AG09309 (cell line): ENCODE measurements around the gene RAX2.

Source experiments
- DNase-seq: peaks from one replicate; pipeline ENCODE4 v3.0.0-alpha.2; 2010; ENCODE audit warnings: low read depth
- H3K4me3 ChIP-seq: 2 replicates; pipeline ENCODE4 v1.5.1; 2011; ENCODE audit warnings: mild to moderate bottlenecking, low read depth, low read length, moderate library complexity; ENCODE audit not compliant: control insufficient read depth
- TF ChIP-seq, protein P1 (sequence below): IDR thresholded peaks from 2 replicates; pipeline ENCODE4 v1.5.1; 2011; ENCODE audit warnings: mild to moderate bottlenecking, low read depth, low read length, inconsistent platforms; ENCODE audit not compliant: insufficient read depth, control insufficient read depth; ENCODE audit errors: missing control alignments

Gene RAX2

DNA sequence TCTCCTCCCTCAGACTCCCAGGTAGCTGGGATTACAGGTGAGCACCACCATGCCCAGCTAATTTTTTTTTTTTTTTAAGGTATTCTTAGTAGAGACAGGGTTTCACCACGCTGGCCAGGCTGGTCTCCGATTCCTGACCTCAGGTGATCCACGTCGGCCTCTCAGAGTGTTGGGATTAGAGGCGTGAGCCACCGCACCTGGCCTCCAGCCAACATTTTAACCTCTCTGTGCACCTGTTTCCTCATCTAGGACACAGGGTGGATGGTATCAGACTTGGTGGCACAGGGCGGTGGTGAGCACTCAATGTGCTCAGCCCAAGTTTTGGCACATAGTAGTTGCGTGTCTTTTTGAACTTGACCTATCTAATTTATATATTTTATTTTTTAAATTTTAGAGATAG is 23.1 kb downstream of the RAX2 start:
- no peak overlapping the region for H3K4me3 ChIP-seq
- no peak for DNase-seq
- TF ChIP-seq, protein P1, sequence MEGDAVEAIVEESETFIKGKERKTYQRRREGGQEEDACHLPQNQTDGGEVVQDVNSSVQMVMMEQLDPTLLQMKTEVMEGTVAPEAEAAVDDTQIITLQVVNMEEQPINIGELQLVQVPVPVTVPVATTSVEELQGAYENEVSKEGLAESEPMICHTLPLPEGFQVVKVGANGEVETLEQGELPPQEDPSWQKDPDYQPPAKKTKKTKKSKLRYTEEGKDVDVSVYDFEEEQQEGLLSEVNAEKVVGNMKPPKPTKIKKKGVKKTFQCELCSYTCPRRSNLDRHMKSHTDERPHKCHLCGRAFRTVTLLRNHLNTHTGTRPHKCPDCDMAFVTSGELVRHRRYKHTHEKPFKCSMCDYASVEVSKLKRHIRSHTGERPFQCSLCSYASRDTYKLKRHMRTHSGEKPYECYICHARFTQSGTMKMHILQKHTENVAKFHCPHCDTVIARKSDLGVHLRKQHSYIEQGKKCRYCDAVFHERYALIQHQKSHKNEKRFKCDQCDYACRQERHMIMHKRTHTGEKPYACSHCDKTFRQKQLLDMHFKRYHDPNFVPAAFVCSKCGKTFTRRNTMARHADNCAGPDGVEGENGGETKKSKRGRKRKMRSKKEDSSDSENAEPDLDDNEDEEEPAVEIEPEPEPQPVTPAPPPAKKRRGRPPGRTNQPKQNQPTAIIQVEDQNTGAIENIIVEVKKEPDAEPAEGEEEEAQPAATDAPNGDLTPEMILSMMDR: no peak

DNA sequence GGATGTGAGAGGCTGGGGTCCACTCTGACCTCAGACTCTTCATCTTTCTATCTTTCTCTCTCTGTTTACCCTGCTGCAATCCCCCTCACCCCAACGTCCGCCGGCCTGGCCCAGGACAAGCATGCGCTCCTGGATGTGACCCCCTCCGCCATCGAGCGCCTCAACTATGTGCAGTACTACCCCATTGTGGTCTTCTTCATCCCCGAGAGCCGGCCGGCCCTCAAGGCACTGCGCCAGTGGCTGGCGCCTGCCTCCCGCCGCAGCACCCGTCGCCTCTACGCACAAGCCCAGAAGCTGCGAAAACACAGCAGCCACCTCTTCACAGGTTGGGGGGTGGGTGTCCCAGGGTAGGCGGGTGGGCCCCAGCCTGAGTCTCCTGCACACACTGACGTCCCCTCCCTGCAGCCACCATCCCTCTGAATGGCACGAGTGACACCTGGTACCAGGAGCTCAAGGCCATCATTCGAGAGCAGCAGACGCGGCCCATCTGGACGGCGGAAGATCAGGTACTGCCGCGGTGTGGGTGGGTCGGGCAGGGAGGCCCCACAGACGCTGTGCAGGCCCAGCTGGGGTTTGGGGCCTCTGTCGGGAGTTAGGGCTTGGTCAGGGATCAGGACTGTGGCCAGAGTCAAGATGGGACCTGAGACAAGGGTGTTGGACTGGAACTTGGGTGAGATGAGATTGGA is 25.5 kb downstream of the RAX2 start:
- DNase-seq: no peak
- TF ChIP-seq, protein P1: no peak

DNA sequence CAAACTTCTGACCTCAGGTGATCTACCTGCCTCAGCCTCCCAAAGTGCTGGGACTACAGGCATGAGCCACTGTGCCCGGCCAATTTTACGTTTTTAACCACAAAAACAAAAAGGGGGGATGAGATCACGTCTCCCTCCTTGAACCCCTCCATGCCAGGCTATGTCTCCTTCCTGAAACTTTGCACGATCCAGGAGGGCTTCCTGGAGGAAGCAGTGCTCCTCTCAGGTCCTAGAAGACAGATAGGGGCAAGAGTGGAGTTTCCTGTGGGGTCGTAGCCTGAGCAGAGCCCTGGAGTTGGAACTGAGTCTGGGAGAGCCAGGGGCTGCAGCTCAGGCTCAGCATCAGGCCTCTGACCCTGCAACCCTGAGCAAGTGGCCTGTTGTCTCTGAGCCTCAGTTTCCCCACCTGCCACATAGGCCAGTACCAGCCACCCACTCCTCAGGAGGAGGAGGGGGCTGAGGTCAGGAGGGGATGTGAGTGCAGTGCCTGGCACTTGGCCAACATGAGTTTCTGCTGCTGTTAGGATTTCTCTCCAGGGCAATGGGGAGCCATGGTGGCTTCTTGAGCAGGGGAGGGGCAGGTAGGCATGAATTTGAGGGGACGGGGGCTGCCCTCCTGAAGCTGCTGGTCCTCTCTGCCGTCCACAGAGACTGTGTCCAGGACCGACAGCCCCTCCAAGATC is 26.5 kb downstream of the RAX2 start:
- no peak for DNase-seq
- TF ChIP-seq, protein P1: no peak
- H3K4me3 ChIP-seq: no peak overlapping the region

More for the DNA sequence above, 25.5 kb downstream of the RAX2 start:
- no peak overlapping the region for H3K4me3 ChIP-seq

DNA sequence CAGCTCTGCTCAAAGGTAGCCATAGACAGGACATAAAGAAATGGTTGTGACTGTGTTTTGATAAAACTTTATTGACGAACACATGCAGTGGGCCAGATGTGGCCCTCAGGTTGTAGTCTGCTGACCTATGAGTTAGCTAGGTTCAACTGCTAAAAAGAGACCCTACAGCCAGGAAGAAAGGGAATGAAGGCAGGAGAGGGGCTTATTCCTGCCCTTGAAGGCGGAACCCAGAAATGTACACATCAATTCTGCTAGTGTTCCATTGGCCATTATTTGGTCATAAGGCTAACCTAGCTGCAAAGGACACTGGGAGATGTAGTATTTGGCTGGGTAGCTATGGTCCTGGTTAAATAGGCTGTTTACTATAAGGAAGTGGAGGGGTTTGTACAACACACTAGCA is 28.5 kb downstream of the RAX2 start:
- no peak for DNase-seq
- TF ChIP-seq, protein P1: no peak
- no peak overlapping the region for H3K4me3 ChIP-seq

- TF ChIP-seq, protein P1: no peak
- no peak for DNase-seq
- H3K4me3 ChIP-seq: no peak overlapping the region
Observed at GRCh38 chr19:3740431-3740830, 31.6 kb downstream of the RAX2 start.

GRCh38 chr19:3738477-3739220 is 33.4 kb downstream of the RAX2 start:
- TF ChIP-seq, protein P1: no peak
- no peak for DNase-seq

More at GRCh38 chr19:3738477-3739220, 33.4 kb downstream of the RAX2 start:
- no peak overlapping the region for H3K4me3 ChIP-seq
